Prostate gland (tissue), 2 donors: ENCODE data around the gene COLGALT1.

Experiments used
- POLR2A ChIP-seq: fragments of 450-650 bp; IDR thresholded peaks from one replicate; pipeline ENCODE4 v1.6.1; 2016; ENCODE audit warnings: antibody characterized with exemption, mild to moderate bottlenecking
- POLR2AphosphoS5 ChIP-seq: sonication (generic); formaldehyde crosslinking; IDR thresholded peaks from one replicate; pipeline ENCODE4 v1.6.1; 2017; ENCODE audit warnings: antibody characterized with exemption
- TF ChIP-seq, protein P1 (sequence below), 4 experiments: fragments of 200-600 bp in 2 of 4; fragments of 450-650 bp in 2 of 4; sonication (generic) in 2 of 4; IDR thresholded peaks; 1 replicate in 3 of 4; 2 replicates in 1 of 4; pipeline ENCODE4 v1.5.1; 2016 to 2019; ENCODE audit warnings: antibody characterized with exemption in 4 of 4, mild to moderate bottlenecking in 2 of 4, moderate library complexity in 2 of 4

DNA sequence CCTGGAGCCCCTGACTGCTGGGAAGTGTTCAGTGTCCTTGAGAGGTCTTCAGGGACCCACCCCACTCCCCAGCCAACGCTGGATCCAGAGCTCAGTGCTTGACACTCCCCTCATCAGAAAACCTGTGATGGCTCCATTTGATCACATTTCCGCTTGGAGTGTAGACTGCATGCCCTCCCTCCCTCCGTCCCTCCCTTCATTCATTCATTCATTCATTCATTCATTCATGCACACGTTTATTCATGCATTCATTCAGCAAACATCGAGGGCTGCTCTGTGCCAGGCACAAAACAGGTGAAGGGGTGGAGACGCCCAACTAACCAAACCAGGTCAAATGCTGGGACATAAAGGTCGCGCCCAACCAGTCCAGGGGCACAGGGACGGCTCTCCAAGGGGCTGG is 30.3 kb upstream of the COLGALT1 start:
- TF ChIP-seq, protein P1, sequence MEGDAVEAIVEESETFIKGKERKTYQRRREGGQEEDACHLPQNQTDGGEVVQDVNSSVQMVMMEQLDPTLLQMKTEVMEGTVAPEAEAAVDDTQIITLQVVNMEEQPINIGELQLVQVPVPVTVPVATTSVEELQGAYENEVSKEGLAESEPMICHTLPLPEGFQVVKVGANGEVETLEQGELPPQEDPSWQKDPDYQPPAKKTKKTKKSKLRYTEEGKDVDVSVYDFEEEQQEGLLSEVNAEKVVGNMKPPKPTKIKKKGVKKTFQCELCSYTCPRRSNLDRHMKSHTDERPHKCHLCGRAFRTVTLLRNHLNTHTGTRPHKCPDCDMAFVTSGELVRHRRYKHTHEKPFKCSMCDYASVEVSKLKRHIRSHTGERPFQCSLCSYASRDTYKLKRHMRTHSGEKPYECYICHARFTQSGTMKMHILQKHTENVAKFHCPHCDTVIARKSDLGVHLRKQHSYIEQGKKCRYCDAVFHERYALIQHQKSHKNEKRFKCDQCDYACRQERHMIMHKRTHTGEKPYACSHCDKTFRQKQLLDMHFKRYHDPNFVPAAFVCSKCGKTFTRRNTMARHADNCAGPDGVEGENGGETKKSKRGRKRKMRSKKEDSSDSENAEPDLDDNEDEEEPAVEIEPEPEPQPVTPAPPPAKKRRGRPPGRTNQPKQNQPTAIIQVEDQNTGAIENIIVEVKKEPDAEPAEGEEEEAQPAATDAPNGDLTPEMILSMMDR (IDR thresholded peaks at IDR 0.05): no peak
- TF ChIP-seq POLR2AphosphoS5 (no peak), POLR2A (no peak)
